ENCODE results near the gene RAB1B. TPM values are rescaled to one million over a fixed set of nuclear protein-coding genes. Genes with fewer than 3 reads are reported as not detected.

The RAB1B gene
- total RNA-seq, 1 experiment from 2014 or later: 148 TPM

DNA sequence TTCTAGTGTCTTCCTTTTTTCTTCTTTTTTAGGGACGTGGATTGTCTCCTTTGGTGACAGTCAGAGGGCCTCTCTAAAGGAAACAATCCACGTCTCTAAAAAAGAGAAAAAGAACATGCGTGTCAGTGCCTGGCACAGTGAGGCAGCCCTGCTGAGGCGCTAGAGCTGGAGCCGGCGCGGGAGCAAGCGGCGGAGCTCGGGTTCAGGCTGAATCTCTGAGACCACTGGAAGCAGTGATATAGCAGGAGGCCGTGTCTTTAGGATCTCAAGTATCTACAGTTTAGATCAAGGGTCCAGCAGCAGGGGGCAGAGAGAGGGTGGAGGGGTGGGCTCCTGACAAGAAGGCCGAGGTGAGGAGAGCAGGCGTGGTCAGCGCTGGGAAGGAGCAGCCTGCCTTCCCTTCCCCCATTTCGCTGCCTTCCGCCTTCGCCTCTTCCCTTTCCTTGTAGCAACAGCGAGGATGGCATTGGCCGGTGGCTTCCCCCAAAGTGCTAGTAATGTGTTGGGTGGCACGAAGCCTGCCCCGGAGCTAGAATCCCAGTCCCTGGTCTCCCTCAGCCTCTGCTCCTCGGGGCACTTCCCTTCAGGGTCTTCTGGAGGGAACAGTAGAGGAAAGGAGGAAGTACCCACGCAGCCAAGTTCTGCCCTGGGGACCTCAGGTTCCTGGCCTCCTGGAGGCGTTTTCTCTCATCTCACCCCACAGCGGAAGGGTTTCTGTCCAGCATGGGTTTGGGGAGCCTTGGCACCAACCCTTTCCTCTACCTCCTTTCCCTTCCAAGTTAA is 28.2 kb upstream of the RAB1B start:
- H2AFZ ChIP-seq (ENCODE audit: low read depth, low read length, poor library complexity, severe bottlenecking): no peak overlapping the region
- no peak overlapping the region for H3K9ac ChIP-seq (ENCODE audit: low read length)
- H3K4me2 ChIP-seq (ENCODE audit: low read length): no peak overlapping the region
- CTCF ChIA-PET: interaction anchor here (1.3 kb wide), 1 partner anchor 18 kb away, joined by 4 read pairs; no protein-coding TSS in a partner anchor
- H3K9me2 ChIP-seq (ENCODE audit: insufficient read depth): no peaks in the 10 kb centered on the region
- BruUV-seq (replicated peaks): no TSS peak
- H3K27me3 ChIP-seq (ENCODE audit: insufficient read depth, low read length): no peaks in the 10 kb centered on the region
- no peak for TF ChIP-seq YY1 (IDR thresholded peaks at IDR 0.05; ENCODE audit: extremely low read depth, insufficient replicate concordance, low read depth, low read length)
- TF ChIP-seq, protein P1, sequence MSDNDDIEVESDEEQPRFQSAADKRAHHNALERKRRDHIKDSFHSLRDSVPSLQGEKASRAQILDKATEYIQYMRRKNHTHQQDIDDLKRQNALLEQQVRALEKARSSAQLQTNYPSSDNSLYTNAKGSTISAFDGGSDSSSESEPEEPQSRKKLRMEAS (IDR thresholded peaks at IDR 0.05): no peak
- TF ChIP-seq, protein P2, sequence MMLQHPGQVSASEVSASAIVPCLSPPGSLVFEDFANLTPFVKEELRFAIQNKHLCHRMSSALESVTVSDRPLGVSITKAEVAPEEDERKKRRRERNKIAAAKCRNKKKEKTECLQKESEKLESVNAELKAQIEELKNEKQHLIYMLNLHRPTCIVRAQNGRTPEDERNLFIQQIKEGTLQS (IDR thresholded peaks at IDR 0.05): no peak
- TF ChIP-seq EZH2phosphoT487 (IDR thresholded peaks at IDR 0.05; ENCODE audit: borderline replicate concordance): no peak
- TF ChIP-seq, protein P3, sequence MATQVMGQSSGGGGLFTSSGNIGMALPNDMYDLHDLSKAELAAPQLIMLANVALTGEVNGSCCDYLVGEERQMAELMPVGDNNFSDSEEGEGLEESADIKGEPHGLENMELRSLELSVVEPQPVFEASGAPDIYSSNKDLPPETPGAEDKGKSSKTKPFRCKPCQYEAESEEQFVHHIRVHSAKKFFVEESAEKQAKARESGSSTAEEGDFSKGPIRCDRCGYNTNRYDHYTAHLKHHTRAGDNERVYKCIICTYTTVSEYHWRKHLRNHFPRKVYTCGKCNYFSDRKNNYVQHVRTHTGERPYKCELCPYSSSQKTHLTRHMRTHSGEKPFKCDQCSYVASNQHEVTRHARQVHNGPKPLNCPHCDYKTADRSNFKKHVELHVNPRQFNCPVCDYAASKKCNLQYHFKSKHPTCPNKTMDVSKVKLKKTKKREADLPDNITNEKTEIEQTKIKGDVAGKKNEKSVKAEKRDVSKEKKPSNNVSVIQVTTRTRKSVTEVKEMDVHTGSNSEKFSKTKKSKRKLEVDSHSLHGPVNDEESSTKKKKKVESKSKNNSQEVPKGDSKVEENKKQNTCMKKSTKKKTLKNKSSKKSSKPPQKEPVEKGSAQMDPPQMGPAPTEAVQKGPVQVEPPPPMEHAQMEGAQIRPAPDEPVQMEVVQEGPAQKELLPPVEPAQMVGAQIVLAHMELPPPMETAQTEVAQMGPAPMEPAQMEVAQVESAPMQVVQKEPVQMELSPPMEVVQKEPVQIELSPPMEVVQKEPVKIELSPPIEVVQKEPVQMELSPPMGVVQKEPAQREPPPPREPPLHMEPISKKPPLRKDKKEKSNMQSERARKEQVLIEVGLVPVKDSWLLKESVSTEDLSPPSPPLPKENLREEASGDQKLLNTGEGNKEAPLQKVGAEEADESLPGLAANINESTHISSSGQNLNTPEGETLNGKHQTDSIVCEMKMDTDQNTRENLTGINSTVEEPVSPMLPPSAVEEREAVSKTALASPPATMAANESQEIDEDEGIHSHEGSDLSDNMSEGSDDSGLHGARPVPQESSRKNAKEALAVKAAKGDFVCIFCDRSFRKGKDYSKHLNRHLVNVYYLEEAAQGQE (IDR thresholded peaks at IDR 0.05; ENCODE audit: low read depth): no peak
- no peak overlapping the region for H3K27ac ChIP-seq (ENCODE audit: low read depth, low read length)
- no peak overlapping the region for H3K4me3 ChIP-seq (replicated peaks in 1 of 2; ENCODE audit: low read depth in 1 of 2, low read length in 2 of 2)
- intact Hi-C loops (cut with micrococcal nuclease): no loop called here
- H4K20me1 ChIP-seq (ENCODE audit: insufficient read depth): no peaks in the 10 kb centered on the region
- ATAC-seq (no peak), DNase-seq (ENCODE audit: low read depth, low spot score) (no peak)
- H3K36me3 ChIP-seq (ENCODE audit: control insufficient read depth in 1 of 2, insufficient read depth in 2 of 2, low read length in 2 of 2): 0 out of 4 replicates have a peak, but pooled peaks cover 4% of the 10 kb centered on the region in 2 experiments
- RAD21 ChIA-PET (ENCODE audit: low non-redundant PET in 1 of 2, low total read pairs in 2 of 2, uncharacterized antibody in 2 of 2, unreplicated experiment in 2 of 2): no interaction called here
- H3K9me3 ChIP-seq (ENCODE audit: control insufficient read depth in 1 of 2, insufficient read depth in 1 of 2, low read depth in 1 of 2, low read length in 2 of 2): no peaks in the 10 kb centered on the region
- no peaks in the 10 kb centered on the region for H3K79me2 ChIP-seq (ENCODE audit: insufficient read depth, low read length)
- no peaks in the 10 kb centered on the region for H3K4me1 ChIP-seq (ENCODE audit: control insufficient read depth in 1 of 2, insufficient read depth in 2 of 2, low read length in 2 of 2)
- POLR2A ChIA-PET: no interaction called here
